ENCODE measurements around the gene GNAQ.

Gene GNAQ

GRCh38 chr9:77772646-77773045 is 259.0 kb downstream of the GNAQ start:
- POLR2A ChIA-PET = no interaction called here
- CTCF ChIA-PET = interaction anchor here (1.2 to 2.4 kb wide), 3 partner anchors 7 to 315 kb away, joined by 4 to 22 read pairs (median 4); no protein-coding TSS in a partner anchor
- no peak for DNase-seq (ENCODE audit: low read depth, low spot score)
- H3K4me3 ChIP-seq (ENCODE audit: low read depth, low read length) = no peak overlapping the region
- TF ChIP-seq CTCF (IDR thresholded peaks at IDR 0.05; ENCODE audit: insufficient read depth, low read length, missing control alignments) = no peak

GRCh38 chr9:77771171-77771570 is 260.4 kb downstream of the GNAQ start:
- ChIA-PET POLR2A (no interaction called here), CTCF (no interaction called here)
- no peak overlapping the region for H3K4me3 ChIP-seq (ENCODE audit: low read depth, low read length)
- TF ChIP-seq CTCF (IDR thresholded peaks at IDR 0.05; ENCODE audit: insufficient read depth, low read length, missing control alignments) = no peak
- no peak for DNase-seq (ENCODE audit: low read depth, low spot score)

GRCh38 chr9:77770340-77770739 is 261.3 kb downstream of the GNAQ start:
- H3K4me3 ChIP-seq (ENCODE audit: low read depth, low read length) = no peak overlapping the region
- no peak for TF ChIP-seq CTCF (IDR thresholded peaks at IDR 0.05; ENCODE audit: insufficient read depth, low read length, missing control alignments)
- CTCF ChIA-PET = interaction anchor here (1.2 to 1.7 kb wide), 3 partner anchors 264 to 313 kb away, joined by 3 to 4 read pairs (median 4); no protein-coding TSS in a partner anchor
- no peak for DNase-seq (ENCODE audit: low read depth, low spot score)
- POLR2A ChIA-PET = no interaction called here

GRCh38 chr9:77769246-77769645 is 262.4 kb downstream of the GNAQ start:
- TF ChIP-seq CTCF (IDR thresholded peaks at IDR 0.05; ENCODE audit: insufficient read depth, low read length, missing control alignments) = no peak
- H3K4me3 ChIP-seq (ENCODE audit: low read depth, low read length) = no peak overlapping the region
- ChIA-PET POLR2A (no interaction called here), CTCF (interaction anchor here (0.6 to 1.7 kb wide), 4 partner anchors 31 to 312 kb away, joined by 3 to 4 read pairs (median 4); no protein-coding TSS in a partner anchor)
- DNase-seq (ENCODE audit: low read depth, low spot score) = no peak

- H3K4me3 ChIP-seq (ENCODE audit: low read depth, low read length) = no peak overlapping the region
- no peak for DNase-seq (ENCODE audit: low read depth, low spot score)
- ChIA-PET CTCF (interaction anchor here (1.3 to 4.6 kb wide), 7 partner anchors 7 to 355 kb away, joined by 3 to 41 read pairs (median 7); no protein-coding TSS in a partner anchor), POLR2A (no interaction called here)
- TF ChIP-seq CTCF (IDR thresholded peaks at IDR 0.05; ENCODE audit: insufficient read depth, low read length, missing control alignments) = no peak
Observed at GRCh38 chr9:77766587-77766986, 265.0 kb downstream of the GNAQ start.

GRCh38 chr9:77765781-77766259 is 265.8 kb downstream of the GNAQ start:
- ChIA-PET POLR2A (no interaction called here), CTCF (interaction anchor here (0.9 to 4.6 kb wide), 9 partner anchors 8 to 598 kb away, joined by 4 to 41 read pairs (median 7); no protein-coding TSS in a partner anchor)
- no peak overlapping the region for H3K4me3 ChIP-seq (ENCODE audit: low read depth, low read length)
- no peak for DNase-seq (ENCODE audit: low read depth, low spot score)
- TF ChIP-seq CTCF (IDR thresholded peaks at IDR 0.05; ENCODE audit: insufficient read depth, low read length, missing control alignments) = no peak

All from AG04449 (cell line).